SK-N-SH (cell line): ENCODE measurements around the gene GALK2. TPM values are rescaled to one million over a fixed set of nuclear protein-coding genes. Genes with fewer than 3 reads are reported as not detected.

Experiments used
- CTCF ChIA-PET: fragments of 300-600, 350-600 bp; formaldehyde crosslinking; extraction: SDS; loops from one replicate; lab custom pipeline; 2021; lab: Yijun Ruan, JAX
- POLR2A ChIA-PET: fragments of 350-600 bp; sonication (Branson Sonifier 250); formaldehyde crosslinking; extraction: SDS; loops from one replicate; lab custom pipeline; 2020; ENCODE audit warnings: antibody characterized with exemption, inconsistent platforms; lab: Yijun Ruan, JAX
- DNase-seq: peaks from one replicate; pipeline ENCODE4 v3.0.0; 2012
- H2AFZ ChIP-seq: fragments of 200-600 bp; sonication (generic); 2 replicates; pipeline ENCODE4 v1.8.1; 2016; ENCODE audit warnings: antibody characterized with exemption, mild to moderate bottlenecking, low read depth
- H3F3A ChIP-seq: fragments of 200-600 bp; sonication (generic); replicated peaks from 2 replicates; pipeline ENCODE3; 2016; ENCODE audit warnings: antibody characterized with exemption, mild to moderate bottlenecking; ENCODE audit not compliant: insufficient read depth
- H3K27ac ChIP-seq, 2 experiments: fragments of 200-500 bp in 1 of 2; fragments of 200-600 bp in 1 of 2; sonication (Bioruptor generic) in 1 of 2; sonication (generic), shearing (Covaris generic) in 1 of 2; 2 replicates each; pipeline versions ENCODE4 v1.5.1 to v1.6.1; 2014 to 2016; ENCODE audit warnings: low read depth in 2 of 2, inconsistent platforms in 1 of 2, low read length in 1 of 2, mild to moderate bottlenecking in 1 of 2, mixed read lengths in 1 of 2
- H3K27me3 ChIP-seq: fragments of 200-600 bp; sonication (generic), shearing (Covaris generic); 2 replicates; pipeline ENCODE4 v1.6.1; 2016; ENCODE audit warnings: mixed run types; ENCODE audit not compliant: insufficient read depth
- H3K36me3 ChIP-seq, 2 experiments: fragments of 200-500 bp in 1 of 2; fragments of 200-600 bp in 1 of 2; sonication (Bioruptor generic) in 1 of 2; sonication (generic) in 1 of 2; replicated peaks in 1 of 2; 2 replicates each; pipeline versions ENCODE3 to v1.5.1; 2014 to 2016; ENCODE audit warnings: low read length in 1 of 2, mild to moderate bottlenecking in 1 of 2; ENCODE audit not compliant: insufficient read depth in 2 of 2, control insufficient read depth in 1 of 2
- H3K4me1 ChIP-seq, 2 experiments: fragments of 200-500 bp in 1 of 2; fragments of 200-600 bp in 1 of 2; sonication (Bioruptor generic) in 1 of 2; sonication (generic), shearing (Covaris generic) in 1 of 2; 2 replicates each; pipeline versions ENCODE4 v1.5.1 to v1.6.1; 2014 to 2016; ENCODE audit warnings: low read depth in 1 of 2, low read length in 1 of 2, mixed run types in 1 of 2; ENCODE audit not compliant: insufficient read depth in 2 of 2, control insufficient read depth in 1 of 2
- H3K4me2 ChIP-seq: fragments of 200-600 bp; sonication (generic), shearing (Covaris generic); 2 replicates; pipeline ENCODE4 v1.6.1; 2017; ENCODE audit warnings: mixed run types
- H3K4me3 ChIP-seq, 2 experiments: fragments of 200-500 bp in 1 of 2; fragments of 200-600 bp in 1 of 2; sonication (Bioruptor generic) in 1 of 2; sonication (generic), shearing (Covaris generic) in 1 of 2; 2 replicates each; pipeline versions ENCODE4 v1.5.1 to v1.8.1; 2014 to 2016; ENCODE audit warnings: low read depth in 2 of 2, inconsistent platforms in 1 of 2, low read length in 1 of 2, mild to moderate bottlenecking in 1 of 2, mixed read lengths in 1 of 2, moderate library complexity in 1 of 2
- H3K79me2 ChIP-seq: fragments of 200-600 bp; sonication (generic); 2 replicates; pipeline ENCODE4 v1.8.1; 2017; ENCODE audit warnings: mild to moderate bottlenecking; ENCODE audit not compliant: insufficient read depth
- H3K9ac ChIP-seq: fragments of 200-600 bp; sonication (generic); 2 replicates; pipeline ENCODE4 v1.6.1; 2017; ENCODE audit warnings: mixed run types
- H3K9me2 ChIP-seq: fragments of 200-600 bp; sonication (generic); 2 replicates; pipeline ENCODE4 v1.6.1; 2017; ENCODE audit warnings: mixed run types
- H3K9me3 ChIP-seq: fragments of 200-600 bp; sonication (generic); 2 replicates; pipeline ENCODE4 v1.6.1; 2017; ENCODE audit warnings: mixed run types, mild to moderate bottlenecking, moderate library complexity
- H4K20me1 ChIP-seq: fragments of 200-600 bp; sonication (generic); 2 replicates; pipeline ENCODE4 v1.6.1; 2017; ENCODE audit warnings: mild to moderate bottlenecking, mixed run types; ENCODE audit not compliant: insufficient read depth
- ELF1 ChIP-seq: IDR thresholded peaks from 2 replicates; pipeline ENCODE4 v1.4.0; 2012
- EZH2phosphoT487 ChIP-seq: fragments of 200-600 bp; sonication (generic); IDR thresholded peaks from 2 replicates; pipeline ENCODE4 v1.6.1; 2017; ENCODE audit warnings: low read depth, mixed run types, mild to moderate bottlenecking, antibody characterized with exemption, moderate library complexity, borderline replicate concordance
- NFIC ChIP-seq: IDR thresholded peaks from 2 replicates; pipeline ENCODE4 v1.4.0; 2012; ENCODE audit warnings: borderline replicate concordance
- POLR2AphosphoS5 ChIP-seq: IDR thresholded peaks from 2 replicates; pipeline ENCODE4 v1.6.1; 2012; ENCODE audit warnings: low read depth, low read length
- RAD21 ChIP-seq: IDR thresholded peaks from 2 replicates; pipeline ENCODE4 v1.6.1; 2012; ENCODE audit warnings: mild to moderate bottlenecking, low read length
- REST ChIP-seq: IDR thresholded peaks from 2 replicates; pipeline ENCODE4 v1.6.1; 2012; ENCODE audit warnings: mild to moderate bottlenecking, low read depth, low read length, moderate library complexity
- SMC3 ChIP-seq: IDR thresholded peaks from 2 replicates; pipeline ENCODE4 v1.6.1; 2012; ENCODE audit warnings: low read depth, low read length, improper control_type of control experiment
- TAF1 ChIP-seq: IDR thresholded peaks from 2 replicates; pipeline ENCODE4 v1.6.1; 2012; ENCODE audit warnings: low read depth, mild to moderate bottlenecking, low read length, moderate library complexity, borderline replicate concordance
- TCF12 ChIP-seq: IDR thresholded peaks from 2 replicates; pipeline ENCODE4 v1.4.0; 2012
- USF2 ChIP-seq: fragments of 150-350 bp; IDR thresholded peaks from 2 replicates; pipeline ENCODE4 v1.6.1; 2017; ENCODE audit warnings: antibody characterized with exemption, low read length, low read depth, borderline replicate concordance
- ZBTB33 ChIP-seq: IDR thresholded peaks from 2 replicates; pipeline ENCODE4 v1.4.0; 2012; ENCODE audit warnings: low read depth, borderline replicate concordance
- WGBS: methylation state at CpG from one replicate; pipeline ENCODE4 v1.1.6; 2017; ENCODE audit warnings: low lambda C conversion rate; 5-methylcytosine and 5-hydroxymethylcytosine counted together
- polyA plus RNA-seq, 3 experiments: library from polyadenylated mRNA; depleted of rRNA; stranded (reverse); fragments of >200 nt; gene quantifications; 2 replicates each; pipeline ENCODE4 v1.2.3, GENCODE V29; 2012

The GALK2 gene
- polyA plus RNA-seq, 1 of the 3 experiments (the other 2 are of a cell fraction): 19.0 TPM

GRCh38 chr15:49151831-49152230 lies 18.2 kb upstream of the GALK2 start:
- Histone ChIP-seq H3K27me3 (no peaks in the 10 kb centered on the region), H3F3A (peaks cover 20% of the 10 kb centered on the region), H3K4me2 (no peak overlapping the region), H3K36me3 (peaks cover 7 to 22% of the 10 kb centered on the region in 2 experiments), H3K4me1 (peaks cover under 1 to 7% of the 10 kb centered on the region in 2 experiments; a peak in 1 of 4 replicates), H3K4me3 (no peak overlapping the region), H3K79me2 (peaks cover 97% of the 10 kb centered on the region), H3K27ac (no peak overlapping the region), H3K9me2 (no peaks in the 10 kb centered on the region), H3K9me3 (no peaks in the 10 kb centered on the region), H3K9ac (no peak overlapping the region), H4K20me1 (peaks cover 61% of the 10 kb centered on the region), H2AFZ (no peak overlapping the region)
- ChIA-PET POLR2A (no interaction called here), CTCF (no interaction called here)
- TF ChIP-seq TAF1: no peak
- TF ChIP-seq TCF12: no peak
- no peak for TF ChIP-seq EZH2phosphoT487
- TF ChIP-seq REST: no peak
- no peak for TF ChIP-seq ELF1
- TF ChIP-seq ZBTB33: no peak
- no peak for TF ChIP-seq RAD21
- TF ChIP-seq NFIC: no peak
- no peak for TF ChIP-seq POLR2AphosphoS5
- no peak for TF ChIP-seq USF2
- TF ChIP-seq SMC3: no peak
- DNase-seq: no peak
- WGBS: 96% methylated on average over 3 of the region's 3 CpGs
